Inflammatory macrophage (primary cell): ENCODE measurements around the gene PKP2.
A peak's percentile ranks its signal among the peaks of the same experiment; 100 is the strongest.

Source experiments
- DNase-seq, 2 donors: peaks; one replicate each; pipeline ENCODE4 v3.0.0-alpha.2; 2020 to 2022

Gene PKP2

DNA sequence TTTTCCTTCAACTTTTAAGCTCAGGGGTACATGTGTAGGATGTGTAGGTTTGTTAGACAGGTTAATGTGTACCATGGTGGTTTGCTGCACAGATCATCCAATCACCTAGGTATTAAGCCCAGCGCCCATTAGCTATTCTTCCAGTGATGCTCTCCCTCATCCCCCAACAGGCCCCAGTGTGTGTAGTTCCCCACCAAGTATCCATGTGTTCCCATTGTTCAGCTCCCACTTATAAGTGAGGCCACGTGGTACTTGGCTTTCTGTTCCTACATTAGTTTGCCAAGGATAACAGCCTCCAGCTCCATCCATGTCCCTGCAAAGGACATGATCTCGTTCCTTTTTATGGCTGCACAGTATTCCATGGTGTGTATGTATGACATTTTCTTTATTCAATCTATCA, 92.3 kb downstream of the PKP2 start:
- no peak for DNase-seq

DNA sequence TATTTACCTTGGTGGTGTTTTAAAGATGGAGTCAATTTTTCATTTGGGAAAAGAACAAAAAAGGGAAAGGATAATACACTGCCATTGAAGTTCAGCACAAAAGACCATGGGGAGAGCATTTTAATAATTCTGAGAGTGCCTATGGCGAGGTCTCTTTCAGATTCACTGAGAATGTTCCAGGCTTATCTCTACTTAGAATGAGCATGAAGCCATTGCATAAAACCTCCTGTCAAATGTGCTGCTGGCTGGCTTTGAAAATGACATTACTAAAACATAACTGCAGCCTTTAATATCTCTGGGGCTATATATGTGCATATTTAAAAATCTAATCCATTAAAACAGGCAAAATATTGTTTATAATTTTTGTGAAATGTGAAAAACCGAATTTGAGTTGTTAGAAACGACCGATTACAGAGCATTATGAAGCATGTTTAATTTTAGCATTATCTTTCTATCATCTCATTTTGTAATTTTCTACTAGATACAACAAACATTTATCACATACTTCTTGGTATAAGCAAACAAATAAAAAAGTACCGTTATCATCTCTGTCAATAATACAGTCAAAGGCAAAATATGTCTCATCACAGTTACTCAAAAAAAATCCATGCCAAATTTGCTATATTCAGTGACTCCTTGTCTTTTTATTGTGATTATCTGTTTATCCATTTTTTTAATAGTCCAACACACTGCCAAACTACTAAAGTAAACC, 95.2 kb downstream of the PKP2 start:
- DNase-seq: no peak

DNA sequence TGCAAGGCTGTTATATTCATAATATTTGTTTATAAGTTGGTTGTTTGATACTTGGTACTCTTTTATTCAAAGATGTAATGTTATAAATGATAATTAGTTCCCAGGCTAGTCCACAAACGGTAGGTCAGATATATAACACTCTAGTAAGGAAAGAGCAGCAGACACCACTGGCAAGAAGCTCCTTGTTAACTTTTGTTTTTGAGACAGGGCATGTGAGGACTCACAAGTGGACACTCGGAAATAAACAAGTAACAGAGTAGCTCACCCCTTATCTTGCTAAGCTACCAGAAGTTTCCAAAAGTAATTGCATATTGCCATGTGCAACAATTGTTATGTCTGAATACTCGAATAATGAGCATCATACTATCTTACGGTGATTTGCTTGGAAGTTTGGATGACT, 102.3 kb downstream of the PKP2 start:
- no peak for DNase-seq

DNA sequence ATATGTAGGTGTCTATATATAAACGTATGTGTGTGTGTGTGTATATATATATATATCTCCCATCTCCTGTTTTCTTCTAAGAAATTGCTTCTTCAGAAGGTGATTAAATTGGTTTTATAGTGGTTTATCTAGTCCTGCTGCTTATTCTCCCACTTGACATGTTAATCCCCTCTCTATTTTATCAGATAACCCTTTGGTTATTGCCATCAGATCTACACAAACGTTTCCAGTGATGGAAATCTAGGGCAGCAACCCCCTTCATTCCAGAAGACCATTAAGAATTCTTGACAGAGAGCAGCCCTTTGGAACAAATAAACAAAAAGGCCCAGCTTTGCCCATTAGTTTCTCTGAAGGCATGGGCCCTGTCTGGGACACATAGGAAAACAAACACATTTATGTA, 106.7 kb downstream of the PKP2 start:
- no peak for DNase-seq

DNA sequence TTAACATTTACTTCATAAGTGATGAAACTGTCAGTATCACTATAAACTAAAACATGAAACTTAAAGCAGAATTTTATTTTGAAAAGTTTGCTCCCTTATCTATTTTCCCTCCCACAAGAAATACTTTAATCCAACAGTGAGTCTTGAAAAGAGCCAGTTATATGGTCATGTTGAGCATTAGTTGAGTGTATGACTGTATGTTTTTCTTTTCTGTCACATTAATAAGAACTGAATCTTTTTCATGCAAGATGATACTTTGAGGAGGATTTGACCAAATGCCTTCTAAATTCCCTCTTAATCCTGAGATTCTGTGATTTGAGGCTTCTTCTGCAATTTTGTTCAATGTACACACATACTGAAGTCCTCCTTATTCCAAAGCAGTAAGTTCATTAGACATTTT, 107.1 kb downstream of the PKP2 start:
- DNase-seq: no peak

DNA sequence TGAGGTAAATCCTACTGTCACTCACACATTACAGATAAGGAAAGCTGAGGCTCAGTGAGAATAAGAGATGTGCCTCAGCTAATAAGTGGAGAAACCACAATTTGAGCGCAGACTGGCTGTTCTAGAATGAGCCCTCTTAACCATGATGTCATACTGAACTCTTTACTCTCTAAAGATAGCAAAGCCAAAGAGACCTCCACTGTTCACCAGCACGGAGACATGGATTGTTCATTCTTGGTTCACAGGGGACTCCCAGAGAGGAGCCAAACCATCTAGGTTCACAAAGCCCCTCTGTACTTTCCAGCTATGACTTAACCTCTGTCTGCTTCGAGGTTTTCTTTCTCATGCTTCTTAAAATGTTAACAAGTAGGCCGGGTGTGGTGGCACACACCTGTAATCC, 108.2 kb downstream of the PKP2 start:
- no peak for DNase-seq

DNA sequence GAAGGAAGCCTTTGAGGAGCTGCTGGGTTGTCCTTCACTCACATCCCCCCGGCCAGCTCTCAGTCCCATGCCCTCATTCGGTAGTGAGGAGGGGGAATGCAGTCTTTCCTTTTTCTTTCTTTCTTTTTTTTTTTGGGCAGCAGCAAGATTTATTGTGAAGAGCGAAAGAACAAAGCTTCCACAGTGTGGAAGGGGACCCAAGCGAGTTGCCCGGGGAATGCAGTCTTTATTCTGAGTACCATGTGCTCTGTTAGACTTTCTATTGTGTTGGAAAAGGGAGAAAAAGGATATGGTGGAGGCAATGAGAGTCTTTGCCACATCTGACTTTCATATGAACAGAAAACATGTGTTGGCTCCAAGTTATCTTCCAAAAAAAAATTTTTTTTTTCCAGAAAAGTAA, 111.0 kb downstream of the PKP2 start:
- DNase-seq: no peak

DNA sequence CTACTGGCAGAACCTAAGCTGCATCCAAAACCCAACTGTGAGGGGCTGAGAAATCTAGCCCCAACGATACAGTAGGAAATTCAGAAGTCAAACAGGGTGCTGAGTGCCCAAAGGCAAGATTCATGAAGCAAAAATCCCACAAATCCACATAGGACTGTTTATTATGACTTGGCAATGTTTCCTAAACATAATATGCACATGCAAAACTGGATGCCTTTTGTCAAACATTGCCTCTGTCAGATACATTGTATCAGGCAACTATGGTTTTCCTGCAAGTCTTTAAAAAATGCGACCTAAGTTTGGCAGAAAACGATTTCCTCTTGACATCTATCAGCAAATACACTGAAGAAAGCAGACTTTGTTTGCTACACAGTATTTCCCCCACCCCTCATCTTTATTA, 113.5 kb downstream of the PKP2 start:
- no peak for DNase-seq

DNA sequence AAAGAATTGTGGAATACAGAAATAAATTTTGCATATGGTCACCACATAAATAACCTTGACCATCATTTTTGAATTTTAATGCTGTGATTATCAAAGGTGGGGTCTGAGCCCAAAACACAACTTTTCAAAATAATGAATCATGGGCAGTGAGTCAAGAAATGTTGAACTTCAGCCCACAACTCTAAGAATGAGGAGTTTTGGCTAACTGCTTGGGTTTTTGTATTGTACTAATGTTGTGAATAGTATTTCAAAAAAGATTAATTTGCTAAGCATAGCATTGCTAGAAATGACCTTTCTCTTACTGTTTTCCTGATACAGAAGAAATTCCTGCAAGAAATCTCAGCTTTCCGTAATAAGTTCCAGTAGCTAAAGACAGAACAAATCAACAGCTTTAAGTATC, 116.5 kb downstream of the PKP2 start:
- DNase-seq: no peak

DNA sequence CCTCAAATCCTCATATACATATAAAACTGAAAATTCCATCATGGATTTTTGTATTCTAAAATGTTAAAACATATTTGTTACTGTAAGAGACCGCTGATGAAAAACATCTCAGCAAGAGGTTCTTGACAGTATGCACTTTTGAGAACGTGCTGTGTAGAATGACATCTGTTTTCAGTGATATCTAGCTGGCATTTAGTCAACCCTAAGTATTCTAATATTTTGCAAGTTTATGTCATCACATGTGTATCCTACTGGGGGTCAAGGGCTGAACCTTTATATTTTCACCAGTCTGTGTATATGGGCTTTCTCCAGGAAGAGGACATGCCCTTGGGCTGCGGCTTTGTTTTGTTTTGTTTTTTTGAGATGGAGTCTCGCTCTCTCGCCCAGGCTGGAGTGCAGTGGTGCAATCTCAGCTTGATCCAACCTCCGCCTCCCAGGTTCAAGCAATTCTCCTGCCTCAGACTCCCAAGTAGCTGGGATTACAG, 118.8 kb downstream of the PKP2 start:
- DNase-seq: no peak

DNA sequence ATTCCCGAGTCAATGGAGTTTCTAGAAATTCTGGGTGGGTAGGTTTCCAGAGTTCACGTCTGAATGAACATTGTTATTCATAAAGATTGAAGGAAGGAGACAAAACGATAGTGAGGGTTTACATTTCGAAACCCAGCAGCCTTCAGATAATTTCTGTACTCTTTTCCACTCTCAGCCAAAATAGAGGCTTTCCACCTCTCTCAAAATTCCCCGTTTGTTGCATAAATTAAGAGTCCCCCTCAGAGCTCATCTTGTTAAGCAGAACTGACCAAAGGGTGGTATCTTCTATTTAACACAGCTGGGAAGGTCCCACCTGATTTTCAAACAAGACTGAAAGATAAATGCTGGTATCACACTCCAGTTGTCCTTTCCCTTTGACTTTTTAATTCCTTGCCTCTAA, 119.4 kb downstream of the PKP2 start:
- DNase-seq: no peak

DNA sequence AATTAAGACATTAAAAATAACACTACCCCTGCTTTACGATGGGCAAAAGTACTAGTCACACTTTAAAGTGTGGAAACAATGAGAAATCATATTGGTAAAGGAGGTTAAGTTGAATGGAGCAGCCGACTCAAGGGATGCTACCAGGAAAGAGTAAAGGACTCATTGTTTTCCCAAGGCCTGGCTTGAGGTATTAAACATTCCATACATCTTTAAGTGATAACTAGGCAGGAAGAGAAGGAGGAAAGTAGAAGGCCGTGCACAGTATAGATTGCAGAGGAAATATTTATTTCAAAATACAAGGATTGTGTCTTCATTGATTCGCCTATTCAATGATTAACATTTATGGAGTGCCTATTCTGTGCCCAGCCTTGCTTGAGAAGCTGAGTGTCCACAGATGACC, 120.3 kb downstream of the PKP2 start:
- DNase-seq: no peak

DNA sequence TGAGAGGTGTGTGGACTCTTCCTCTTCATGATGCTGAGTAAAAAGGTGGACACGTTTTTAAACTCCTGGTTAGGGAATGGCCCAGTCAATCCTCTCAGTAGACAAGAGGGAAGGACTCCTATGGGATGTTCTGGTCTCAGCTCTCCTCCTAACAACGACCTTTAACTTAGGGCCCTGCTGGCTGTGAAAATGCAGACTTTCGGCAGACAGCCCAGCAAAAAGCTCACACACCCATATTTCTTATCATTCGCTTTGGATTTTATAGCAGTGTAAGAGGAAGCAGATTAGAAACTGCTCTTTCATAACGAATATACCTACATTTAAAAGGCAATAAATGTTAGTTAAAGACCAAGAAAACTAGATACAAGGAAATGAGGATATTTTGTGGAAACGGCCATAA, 122.9 kb downstream of the PKP2 start:
- no peak for DNase-seq

DNA sequence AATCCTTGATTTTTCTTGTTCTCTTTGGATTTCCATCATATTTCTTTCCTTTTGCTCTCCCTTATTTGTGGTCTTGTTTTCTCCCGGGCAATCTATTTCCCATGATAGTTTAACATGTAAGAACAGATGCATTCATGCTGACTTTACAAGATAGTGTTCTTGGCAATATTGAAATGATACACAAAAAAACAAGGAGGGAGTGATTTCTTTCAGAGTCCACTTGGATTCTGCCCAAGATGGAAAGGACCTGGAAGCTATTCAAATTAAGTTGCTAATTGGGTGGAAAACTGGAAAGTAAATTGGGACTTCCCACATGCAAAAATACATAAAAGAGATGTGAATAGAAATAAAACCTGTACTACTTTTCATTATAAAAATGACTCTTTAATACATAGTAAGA, 126.4 kb downstream of the PKP2 start:
- no peak for DNase-seq

DNA sequence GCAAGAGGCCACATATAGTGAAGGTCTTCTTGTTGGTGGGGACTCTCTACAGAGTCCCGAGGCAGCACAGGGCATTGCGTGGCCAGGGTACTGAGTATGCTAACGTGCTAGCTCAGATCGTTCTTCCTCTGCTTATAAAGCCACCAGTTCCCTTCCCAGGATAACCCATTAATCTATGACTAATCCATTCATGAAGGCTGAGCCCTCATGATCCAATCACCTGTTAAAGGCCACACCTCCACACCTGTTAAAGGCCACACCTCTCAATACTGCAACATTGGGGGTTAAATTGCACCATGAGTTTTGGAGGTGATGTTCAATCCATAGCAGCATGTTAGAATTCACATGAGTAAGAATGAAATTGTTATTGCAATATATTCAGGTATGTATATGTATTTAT, 128.1 kb downstream of the PKP2 start:
- DNase-seq: no peak

DNA sequence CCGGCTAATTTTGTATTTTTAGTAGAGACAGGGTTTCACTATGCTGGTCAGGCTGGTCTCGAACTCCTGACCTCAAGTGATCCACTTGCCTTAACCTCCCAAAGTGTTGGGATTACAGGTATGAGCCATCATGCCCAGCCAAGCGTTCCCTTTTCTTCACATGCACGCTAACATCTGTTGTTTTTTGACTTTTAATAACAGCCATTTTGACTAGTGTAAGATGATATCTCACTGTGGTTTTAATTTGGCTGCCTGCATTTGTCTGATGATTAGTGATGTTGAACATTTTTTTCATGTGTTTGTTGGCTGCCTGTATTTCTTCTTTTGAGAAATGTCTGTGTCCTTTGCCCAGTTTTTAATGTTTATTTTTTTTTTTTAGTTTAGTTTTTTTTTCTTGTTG, 130.7 kb downstream of the PKP2 start:
- no peak for DNase-seq

DNA sequence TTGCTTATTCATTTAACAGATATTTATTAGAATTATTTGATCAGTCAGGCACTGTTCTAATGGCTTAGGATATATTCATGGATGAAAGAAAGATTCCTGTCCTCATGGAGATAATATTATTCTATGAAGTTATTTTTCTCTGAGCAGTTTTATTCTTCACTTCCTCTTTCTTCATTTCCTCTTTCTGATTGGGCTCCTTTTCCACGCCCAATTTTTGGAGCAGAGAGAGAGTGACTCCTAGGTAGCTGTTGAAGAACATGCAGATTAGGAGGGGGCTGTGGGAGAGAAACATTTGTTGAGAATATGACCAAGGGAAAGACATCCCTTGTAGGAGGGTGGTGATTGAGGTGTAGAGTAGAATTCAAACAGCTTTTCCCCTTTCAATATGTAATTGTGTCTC, 134.9 kb downstream of the PKP2 start:
- DNase-seq: peak; percentile 43 to 60

DNA sequence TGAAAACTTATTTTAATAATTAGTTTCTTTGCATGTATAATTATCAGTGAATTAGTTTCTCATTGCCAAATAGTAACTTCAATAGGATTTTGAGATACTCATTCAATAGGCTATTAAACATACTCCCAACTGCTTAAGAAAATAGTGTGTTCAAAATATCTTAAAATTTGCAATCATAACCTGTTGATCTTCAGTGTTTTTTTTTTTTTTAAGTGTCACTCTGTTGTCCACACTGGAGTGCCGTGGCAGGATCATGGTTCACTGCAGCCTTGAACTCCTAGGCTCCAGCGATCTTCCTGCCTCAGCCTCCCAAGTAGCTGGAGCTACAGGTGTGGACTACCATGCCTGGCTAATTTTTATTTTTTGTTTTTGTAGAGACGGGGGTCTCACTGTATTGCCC, 139.4 kb downstream of the PKP2 start:
- no peak for DNase-seq

DNA sequence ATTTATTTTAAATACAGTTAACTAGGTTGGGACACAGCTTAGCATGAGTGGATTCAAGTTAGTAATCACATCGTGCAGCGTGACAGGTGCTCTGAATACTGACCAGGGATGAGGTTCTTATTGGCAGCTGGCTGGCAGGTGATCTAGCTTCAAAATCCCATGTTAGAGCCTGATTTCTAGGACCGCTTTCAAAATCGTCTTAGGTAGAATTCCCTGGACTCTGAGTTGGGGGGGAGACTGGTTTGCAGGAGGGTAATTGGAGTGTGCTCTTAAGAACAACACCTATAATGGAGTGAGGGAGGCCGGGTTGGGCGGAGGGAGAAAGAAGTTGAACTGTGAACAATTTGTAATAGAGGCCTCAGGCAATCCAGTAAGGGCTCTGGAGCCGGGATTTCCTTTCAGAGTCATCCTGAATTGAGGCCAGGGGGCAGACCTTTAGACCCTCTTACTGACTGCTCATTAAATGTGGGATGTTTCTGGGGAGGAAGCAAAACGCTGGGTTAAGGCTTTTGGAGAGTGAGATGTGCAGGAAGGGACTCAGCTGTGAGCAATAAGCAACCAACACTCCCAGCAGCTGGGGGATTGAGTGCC, 140.0 kb downstream of the PKP2 start:
- DNase-seq: no peak

DNA sequence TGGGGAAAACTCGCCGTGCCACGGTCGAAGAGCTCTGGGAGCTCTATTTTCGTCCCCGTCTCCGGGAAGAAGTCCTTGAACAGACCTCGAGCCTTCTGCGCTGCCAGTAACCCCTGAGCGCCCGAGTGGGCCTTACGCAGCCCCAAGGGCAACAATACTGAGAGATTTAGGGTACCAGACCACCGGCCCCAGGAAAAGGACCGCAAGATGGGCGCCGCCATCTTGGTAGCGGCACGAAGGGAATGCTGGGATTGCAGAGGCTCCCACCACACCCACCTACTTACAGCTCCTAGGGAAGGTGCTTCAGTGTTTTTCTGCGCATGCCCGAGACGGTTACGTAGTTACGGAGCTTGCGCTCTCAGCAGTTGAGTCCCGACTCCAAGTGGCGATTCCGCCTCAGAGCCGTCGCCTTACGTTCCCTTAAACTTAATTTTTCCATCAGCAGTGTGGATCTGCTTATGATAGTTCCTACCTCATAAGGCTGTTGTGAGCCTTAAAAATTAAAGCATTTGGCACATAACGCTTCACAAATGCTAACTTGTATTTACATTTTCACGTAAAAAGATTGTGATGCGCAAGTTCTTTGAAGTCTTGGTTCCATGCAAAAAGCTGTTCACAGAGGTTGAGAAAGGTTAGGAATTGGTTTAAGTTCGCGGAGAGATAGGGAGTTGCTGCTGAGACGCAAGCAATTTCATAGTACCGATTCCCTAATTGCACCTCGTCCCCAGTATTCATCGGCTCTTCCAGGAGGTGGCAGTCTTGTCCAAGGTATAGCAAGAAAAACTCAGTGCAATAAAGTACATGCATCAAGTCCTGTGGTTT, 140.7 kb downstream of the PKP2 start, which contains the start of gene YARS2:
YARS2 (minus strand) TSS at position 244 of the 822 bp plus-strand sequence; CDS start at position 221, 23 bp downstream.
- peak; percentile 97 to 99 for DNase-seq

DNA sequence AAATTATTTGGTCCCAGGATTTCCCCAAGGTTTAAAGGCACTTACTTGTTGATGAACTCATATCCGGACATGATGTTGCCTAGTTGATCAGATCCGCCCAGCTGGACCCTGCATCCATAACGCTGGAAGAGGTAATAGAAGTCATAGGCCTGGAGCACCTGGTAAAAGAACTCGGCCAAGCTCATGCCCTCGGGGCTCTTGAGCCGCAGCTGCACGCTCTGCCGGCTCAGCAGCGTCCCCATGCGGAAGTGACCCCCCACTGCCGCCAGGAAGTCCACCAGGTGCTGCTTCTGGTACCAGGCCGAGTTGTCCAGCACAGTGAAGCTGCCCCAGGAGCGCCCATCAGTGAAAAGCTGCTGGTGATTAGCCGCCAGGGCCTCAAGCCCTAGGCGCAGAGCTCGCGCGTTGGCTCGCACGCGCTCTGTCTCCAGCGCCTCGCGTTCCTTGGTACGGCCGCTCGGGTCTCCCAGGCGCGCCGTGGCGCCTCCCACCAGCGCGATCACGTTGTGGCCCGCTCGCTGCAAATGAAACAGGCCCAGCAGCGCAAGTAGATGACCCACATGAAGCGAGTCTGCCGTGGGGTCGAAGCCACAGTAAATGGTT, 141.4 kb downstream of the PKP2 start:
- DNase-seq: peak; percentile 75 to 82

DNA sequence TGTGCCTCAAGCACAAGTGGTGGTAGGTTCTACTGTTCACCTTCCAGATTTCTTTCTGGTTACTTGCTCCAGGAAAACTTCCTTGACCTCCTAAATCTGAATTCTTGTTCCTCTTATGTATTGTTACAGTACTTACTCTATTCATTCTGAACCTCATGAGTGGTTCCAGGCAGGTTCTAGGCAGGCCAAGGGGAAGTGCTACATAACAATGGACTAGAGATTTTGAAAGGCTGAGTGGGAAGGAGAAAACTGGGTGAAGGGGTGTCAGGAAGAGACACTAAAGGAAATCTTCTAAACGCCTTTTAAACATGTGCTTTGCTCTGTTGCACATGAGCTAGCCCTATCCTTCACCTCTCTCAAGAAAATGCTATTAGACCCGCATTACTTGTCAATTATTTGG, 142.5 kb downstream of the PKP2 start:
- peak; percentile 86 for DNase-seq

DNA sequence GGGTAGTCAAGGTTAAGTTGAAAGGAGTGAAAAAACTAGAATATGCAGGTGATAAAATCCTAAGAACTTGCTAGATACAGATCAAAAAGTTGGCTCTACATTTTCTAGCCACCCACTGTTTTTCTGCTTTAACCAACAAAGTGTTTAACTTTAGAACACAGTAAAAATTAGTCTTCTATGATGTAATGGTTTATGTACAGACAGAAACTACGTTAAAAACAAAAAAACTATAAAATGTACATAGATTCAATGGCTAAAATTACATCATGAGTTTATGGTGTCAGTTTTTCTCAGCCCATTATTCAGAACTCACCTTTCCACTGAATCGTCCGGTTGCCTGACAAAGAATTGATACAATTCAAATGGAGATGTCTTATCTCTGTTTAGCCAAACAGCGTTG, 143.0 kb downstream of the PKP2 start:
- DNase-seq: no peak
